ENCODE results near the gene PEA15.

Gene PEA15

GRCh38 chr1:160200786-160201185 is 4.4 kb upstream of the PEA15 start:
- no peak overlapping the region for H3K27ac ChIP-seq
- no peak for TF ChIP-seq CTCF (IDR thresholded peaks at IDR 0.05)

GRCh38 chr1:160204526-160205241 is 500 bp upstream of the PEA15 start:
- TF ChIP-seq CTCF (IDR thresholded peaks at IDR 0.05) (no peak), ZFX (IDR thresholded peaks at IDR 0.05; ENCODE audit: borderline replicate concordance) (no peak)
- H3K27ac ChIP-seq = peak overlapping the region; percentile 84

- H3K27ac ChIP-seq = peak overlapping the region; percentile 84
- TF ChIP-seq ZFX (IDR thresholded peaks at IDR 0.05; ENCODE audit: borderline replicate concordance) = no peak
Observed at GRCh38 chr1:160206036-160206389, 829 bp downstream of the PEA15 start.

GRCh38 chr1:160206421-160207117 is 1.4 kb downstream of the PEA15 start:
- H3K27ac ChIP-seq = peak overlapping the region; percentile 84
- no peak for TF ChIP-seq CTCF (IDR thresholded peaks at IDR 0.05)
- TF ChIP-seq ZFX (IDR thresholded peaks at IDR 0.05; ENCODE audit: borderline replicate concordance) = no peak

- TF ChIP-seq CTCF (IDR thresholded peaks at IDR 0.05) = no peak
- TF ChIP-seq ZFX (IDR thresholded peaks at IDR 0.05; ENCODE audit: borderline replicate concordance) = no peak
Observed at GRCh38 chr1:160207118-160207650, 2.0 kb downstream of the PEA15 start.

GRCh38 chr1:160207771-160208556 is 2.8 kb downstream of the PEA15 start:
- TF ChIP-seq CTCF (IDR thresholded peaks at IDR 0.05) = no peak
- TF ChIP-seq ZFX (IDR thresholded peaks at IDR 0.05; ENCODE audit: borderline replicate concordance) = no peak
- H3K27ac ChIP-seq = peak overlapping the region; percentile 84; the same call in 1 of the 2 replicates

More at GRCh38 chr1:160207118-160207650, 2.0 kb downstream of the PEA15 start:
- peak overlapping the region; percentile 84; the same call in 1 of the 2 replicates for H3K27ac ChIP-seq

GRCh38 chr1:160208557-160209320 is 3.6 kb downstream of the PEA15 start:
- H3K27ac ChIP-seq = no peak overlapping the region; the same call in 1 of the 2 replicates
- TF ChIP-seq CTCF (IDR thresholded peaks at IDR 0.05) = no peak
- TF ChIP-seq ZFX (IDR thresholded peaks at IDR 0.05; ENCODE audit: borderline replicate concordance) = no peak
